ENCODE results near the gene SMOC2.

DNA sequence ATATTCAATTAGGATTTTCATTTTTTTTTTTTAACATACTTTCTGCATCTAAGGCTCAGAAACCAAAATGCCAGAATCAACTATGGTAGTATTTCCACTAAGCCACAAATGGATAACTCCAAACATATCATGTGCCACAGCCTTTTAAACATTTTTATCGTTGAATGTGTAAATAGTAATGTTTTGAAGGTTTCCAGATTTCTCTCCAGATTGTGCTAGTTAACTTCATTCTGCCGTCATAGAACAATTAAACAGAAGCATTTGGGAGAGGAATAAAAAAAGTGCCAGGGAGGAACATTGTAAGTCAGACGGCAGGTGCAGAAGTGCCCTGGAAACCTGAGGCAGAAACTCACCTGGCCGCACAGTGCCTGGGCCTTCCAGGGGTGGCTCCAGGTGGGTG is 23.6 kb downstream of the SMOC2 start:
- TF ChIP-seq, protein P1, sequence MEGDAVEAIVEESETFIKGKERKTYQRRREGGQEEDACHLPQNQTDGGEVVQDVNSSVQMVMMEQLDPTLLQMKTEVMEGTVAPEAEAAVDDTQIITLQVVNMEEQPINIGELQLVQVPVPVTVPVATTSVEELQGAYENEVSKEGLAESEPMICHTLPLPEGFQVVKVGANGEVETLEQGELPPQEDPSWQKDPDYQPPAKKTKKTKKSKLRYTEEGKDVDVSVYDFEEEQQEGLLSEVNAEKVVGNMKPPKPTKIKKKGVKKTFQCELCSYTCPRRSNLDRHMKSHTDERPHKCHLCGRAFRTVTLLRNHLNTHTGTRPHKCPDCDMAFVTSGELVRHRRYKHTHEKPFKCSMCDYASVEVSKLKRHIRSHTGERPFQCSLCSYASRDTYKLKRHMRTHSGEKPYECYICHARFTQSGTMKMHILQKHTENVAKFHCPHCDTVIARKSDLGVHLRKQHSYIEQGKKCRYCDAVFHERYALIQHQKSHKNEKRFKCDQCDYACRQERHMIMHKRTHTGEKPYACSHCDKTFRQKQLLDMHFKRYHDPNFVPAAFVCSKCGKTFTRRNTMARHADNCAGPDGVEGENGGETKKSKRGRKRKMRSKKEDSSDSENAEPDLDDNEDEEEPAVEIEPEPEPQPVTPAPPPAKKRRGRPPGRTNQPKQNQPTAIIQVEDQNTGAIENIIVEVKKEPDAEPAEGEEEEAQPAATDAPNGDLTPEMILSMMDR (IDR thresholded peaks at IDR 0.05): no peak
- TF ChIP-seq POLR2AphosphoS5 (IDR thresholded peaks at IDR 0.05): no peak
